Fibroblast of lung (primary cell): ENCODE data around the gene ADCY3. TPM values are rescaled to one million over a fixed set of nuclear protein-coding genes. Genes with fewer than 3 reads are reported as not detected.

Source experiments
- DNase-seq, 2 donors: peaks; one replicate each; pipeline versions ENCODE4 v3.0.0 to v3.0.0-alpha.2; 2010; ENCODE audit warnings: low read depth in 2 of 2
- H2AFZ ChIP-seq: 2 replicates; pipeline ENCODE4 v1.5.1; 2012; ENCODE audit warnings: low read length, control low read depth, inconsistent platforms
- H3K27ac ChIP-seq: 2 replicates; pipeline ENCODE4 v1.5.1; 2011; ENCODE audit warnings: low read length, control low read depth; ENCODE audit not compliant: insufficient read depth
- H3K27me3 ChIP-seq: 2 replicates; pipeline ENCODE4 v1.5.1; 2011; ENCODE audit warnings: mild to moderate bottlenecking, low read length; ENCODE audit not compliant: control insufficient read depth, insufficient read depth
- H3K36me3 ChIP-seq: 2 replicates; pipeline ENCODE4 v1.5.1; 2011; ENCODE audit warnings: low read length; ENCODE audit not compliant: control insufficient read depth, insufficient read depth
- H3K4me1 ChIP-seq: 2 replicates; pipeline ENCODE4 v1.5.1; 2011; ENCODE audit warnings: low read length; ENCODE audit not compliant: control insufficient read depth, insufficient read depth; ENCODE audit errors: extremely low read depth
- H3K4me2 ChIP-seq: 2 replicates; pipeline ENCODE4 v1.5.1; 2011; ENCODE audit warnings: low read length, control low read depth; ENCODE audit not compliant: insufficient read depth; ENCODE audit errors: extremely low read depth
- H3K4me3 ChIP-seq, 4 experiments: fragments of 200-600 bp in 1 of 4; sonication (generic) in 1 of 4; replicated peaks in 1 of 4; 2 replicates each; pipeline ENCODE4 v1.5.1; 2011 to 2016; ENCODE audit warnings: low read length in 4 of 4, low read depth in 3 of 4, mild to moderate bottlenecking in 3 of 4, control low read depth in 2 of 4, inconsistent platforms in 1 of 4, mixed read lengths in 1 of 4; ENCODE audit not compliant: insufficient read depth in 1 of 4; ENCODE audit errors: control extremely low read depth in 1 of 4
- H3K79me2 ChIP-seq: 2 replicates; pipeline ENCODE4 v1.5.1; 2012; ENCODE audit warnings: mild to moderate bottlenecking, low read length, inconsistent platforms; ENCODE audit not compliant: control insufficient read depth, insufficient read depth
- H3K9ac ChIP-seq: 2 replicates; pipeline ENCODE4 v1.5.1; 2011; ENCODE audit warnings: mild to moderate bottlenecking, low read length, control low read depth; ENCODE audit not compliant: insufficient read depth
- H3K9me3 ChIP-seq: 2 replicates; pipeline ENCODE4 v1.5.1; 2012; ENCODE audit warnings: low read depth, low read length; ENCODE audit not compliant: control insufficient read depth, insufficient read depth
- H4K20me1 ChIP-seq: 2 replicates; pipeline ENCODE4 v1.5.1; 2011; ENCODE audit warnings: low read length; ENCODE audit not compliant: control insufficient read depth, insufficient read depth; ENCODE audit errors: extremely low read depth
- EZH2 ChIP-seq: IDR thresholded peaks from 2 replicates; pipeline ENCODE4 v1.5.1; 2012; ENCODE audit warnings: low read length, control low read depth, mild to moderate bottlenecking; ENCODE audit errors: missing control alignments
- polyA plus RNA-seq, 2 donors: library from polyadenylated mRNA; depleted of rRNA in 1 of 2; stranded (reverse) in 1 of 2; unstranded in 1 of 2; fragments of >200 nt; gene quantifications; 2 replicates each; pipeline ENCODE4 v1.2.1, GENCODE V29; 2011 to 2012; ENCODE audit warnings: missing spikeins in 1 of 2
- total RNA-seq: library from RNA; depleted of rRNA; stranded (reverse); fragments of >200 nt; gene quantifications from 2 replicates; pipeline ENCODE4 v1.2.1, GENCODE V29; 2014
- TF ChIP-seq, protein P1 (sequence below), 2 donors: IDR thresholded peaks in 1 of 2; conservative IDR thresholded peaks in 1 of 2; 1 replicate in 1 of 2; 2 replicates in 1 of 2; pipeline ENCODE4 v1.5.1; 2011 to 2012; ENCODE audit warnings: low read length in 2 of 2, control low read depth in 1 of 2, inconsistent platforms in 1 of 2, low read depth in 1 of 2, mild to moderate bottlenecking in 1 of 2

The ADCY3 gene
- total and polyA plus RNA-seq, 2 donors (not counting 1 experiment from before 2014, with no cell fraction given), result 33.0 to 90.2 TPM

DNA sequence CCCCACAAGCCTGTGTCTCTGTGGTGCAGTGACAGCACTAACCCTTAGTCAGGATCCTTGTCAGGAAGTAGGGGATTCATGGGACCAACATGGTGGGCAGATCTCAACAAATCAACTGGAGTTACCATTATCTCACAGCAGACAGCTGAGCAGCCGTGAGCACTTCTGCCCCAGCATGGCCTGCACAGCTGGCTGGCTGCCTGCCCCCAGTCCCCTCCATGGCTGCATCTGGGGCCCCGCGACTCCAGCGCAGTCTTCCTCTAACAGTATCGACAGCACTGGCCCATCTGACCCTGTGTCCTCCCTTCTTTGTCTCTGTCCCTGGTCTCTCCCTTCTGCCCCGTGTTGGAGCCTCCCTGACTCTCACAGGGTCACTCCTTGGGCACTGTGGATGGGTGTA lies 4.7 kb upstream of the ADCY3 start:
- no peaks in the 10 kb centered on the region for H3K9me3 ChIP-seq
- no peak overlapping the region for H3K4me2 ChIP-seq
- no peak overlapping the region for H3K9ac ChIP-seq
- no peak overlapping the region for H3K4me3 ChIP-seq
- TF ChIP-seq, protein P1, sequence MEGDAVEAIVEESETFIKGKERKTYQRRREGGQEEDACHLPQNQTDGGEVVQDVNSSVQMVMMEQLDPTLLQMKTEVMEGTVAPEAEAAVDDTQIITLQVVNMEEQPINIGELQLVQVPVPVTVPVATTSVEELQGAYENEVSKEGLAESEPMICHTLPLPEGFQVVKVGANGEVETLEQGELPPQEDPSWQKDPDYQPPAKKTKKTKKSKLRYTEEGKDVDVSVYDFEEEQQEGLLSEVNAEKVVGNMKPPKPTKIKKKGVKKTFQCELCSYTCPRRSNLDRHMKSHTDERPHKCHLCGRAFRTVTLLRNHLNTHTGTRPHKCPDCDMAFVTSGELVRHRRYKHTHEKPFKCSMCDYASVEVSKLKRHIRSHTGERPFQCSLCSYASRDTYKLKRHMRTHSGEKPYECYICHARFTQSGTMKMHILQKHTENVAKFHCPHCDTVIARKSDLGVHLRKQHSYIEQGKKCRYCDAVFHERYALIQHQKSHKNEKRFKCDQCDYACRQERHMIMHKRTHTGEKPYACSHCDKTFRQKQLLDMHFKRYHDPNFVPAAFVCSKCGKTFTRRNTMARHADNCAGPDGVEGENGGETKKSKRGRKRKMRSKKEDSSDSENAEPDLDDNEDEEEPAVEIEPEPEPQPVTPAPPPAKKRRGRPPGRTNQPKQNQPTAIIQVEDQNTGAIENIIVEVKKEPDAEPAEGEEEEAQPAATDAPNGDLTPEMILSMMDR (conservative IDR thresholded peaks at IDR 0.05 in 1 of 2, IDR thresholded peaks at IDR 0.05 in 1 of 2; ENCODE audit: low read depth in 1 of 2, low read length in 2 of 2), result no peak
- TF ChIP-seq EZH2, result no peak
- H3K27me3 ChIP-seq, result no peaks in the 10 kb centered on the region
- H3K36me3 ChIP-seq, result no peaks in the 10 kb centered on the region
- no peak for DNase-seq
- no peaks in the 10 kb centered on the region for H3K79me2 ChIP-seq
- H4K20me1 ChIP-seq, result no peaks in the 10 kb centered on the region
- peaks cover 5% of the 10 kb centered on the region for H3K4me1 ChIP-seq
- no peak overlapping the region for H2AFZ ChIP-seq
- no peak overlapping the region for H3K27ac ChIP-seq

DNA sequence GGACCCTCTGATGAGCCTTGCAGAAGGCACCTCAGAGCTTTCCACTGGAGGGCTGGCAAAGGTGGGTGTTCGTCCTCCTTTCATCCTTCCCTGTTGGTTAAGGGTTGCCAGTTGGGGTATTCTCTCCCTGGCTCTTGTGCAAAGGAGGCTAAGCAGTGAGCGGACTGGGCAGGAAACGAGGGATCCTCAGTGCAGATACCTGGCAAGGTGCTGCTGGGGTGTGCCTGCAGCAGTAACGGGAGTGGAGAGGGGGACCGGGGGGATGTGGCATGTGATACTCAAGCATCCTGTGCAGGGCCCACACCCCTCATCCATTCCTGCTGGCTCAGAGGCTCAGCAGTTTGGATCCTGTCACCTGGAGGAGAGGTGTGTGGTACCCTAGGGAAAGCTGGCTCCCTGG lies 4.2 kb upstream of the ADCY3 start:
- Histone ChIP-seq H3K4me2 (no peak overlapping the region), H3K4me1 (peaks cover 5% of the 10 kb centered on the region), H2AFZ (no peak overlapping the region), H4K20me1 (no peaks in the 10 kb centered on the region), H3K79me2 (no peaks in the 10 kb centered on the region), H3K9ac (no peak overlapping the region), H3K36me3 (no peaks in the 10 kb centered on the region), H3K27me3 (no peaks in the 10 kb centered on the region), H3K9me3 (no peaks in the 10 kb centered on the region), H3K27ac (no peak overlapping the region), H3K4me3 (no peak overlapping the region)
- no peak for DNase-seq
- TF ChIP-seq, protein P1 (conservative IDR thresholded peaks at IDR 0.05 in 1 of 2, IDR thresholded peaks at IDR 0.05 in 1 of 2; ENCODE audit: low read depth in 1 of 2, low read length in 2 of 2), result no peak

DNA sequence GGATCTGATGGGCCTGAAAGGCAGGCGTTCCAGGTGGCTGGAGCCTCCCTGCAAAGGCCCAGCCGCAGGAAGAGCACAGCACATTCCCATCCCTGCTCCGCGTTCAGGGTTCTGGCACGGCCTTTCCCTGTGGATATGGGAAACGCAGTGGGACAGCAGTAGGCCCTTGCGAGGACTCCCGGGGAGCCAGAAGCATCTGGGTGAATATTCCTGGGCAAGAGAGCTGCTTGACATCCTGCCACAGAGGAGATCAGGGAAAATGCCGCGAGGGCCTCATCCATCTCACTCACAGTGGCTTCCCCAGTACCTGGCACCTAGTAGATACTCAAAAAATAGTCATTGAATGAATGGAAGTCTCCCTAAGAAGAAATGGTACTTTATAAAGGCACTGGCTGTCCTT lies 3.1 kb upstream of the ADCY3 start:
- DNase-seq, result no peak
- no peaks in the 10 kb centered on the region for H4K20me1 ChIP-seq
- no peaks in the 10 kb centered on the region for H3K27me3 ChIP-seq
- H3K36me3 ChIP-seq, result peaks cover 4% of the 10 kb centered on the region
- H3K79me2 ChIP-seq, result peaks cover 5% of the 10 kb centered on the region
- no peak overlapping the region for H2AFZ ChIP-seq
- peaks cover 6% of the 10 kb centered on the region for H3K4me1 ChIP-seq
- no peak overlapping the region for H3K9ac ChIP-seq
- H3K4me2 ChIP-seq, result no peak overlapping the region
- no peak overlapping the region for H3K4me3 ChIP-seq
- TF ChIP-seq, protein P1 (conservative IDR thresholded peaks at IDR 0.05 in 1 of 2, IDR thresholded peaks at IDR 0.05 in 1 of 2; ENCODE audit: low read depth in 1 of 2, low read length in 2 of 2), result no peak
- TF ChIP-seq EZH2, result no peak
- H3K9me3 ChIP-seq, result no peaks in the 10 kb centered on the region
- H3K27ac ChIP-seq, result no peak overlapping the region
